NCI-H748 treated with DMSO at 0.1 percent for 48 hours (cell line): Measurements from ENCODE around the gene KCNA3.

Experiments
- DNase-seq: peaks from one replicate; lab custom pipeline; 2025; lab: John Stamatoyannopoulos, UW

The KCNA3 gene

GRCh38 chr1:110674337-110675059 is at the start of gene KCNA3:
KCNA3 (minus strand) TSS chr1:110674940; CDS start chr1:110674809, 131 bp downstream.
- DNase-seq = peak; percentile 44

- DNase-seq = no peak
Measured at GRCh38 chr1:110722807-110723206, 48.1 kb upstream of the KCNA3 start.

GRCh38 chr1:110719908-110720307 is 45.2 kb upstream of the KCNA3 start:
- no peak for DNase-seq

GRCh38 chr1:110718452-110718851 is 43.7 kb upstream of the KCNA3 start:
- no peak for DNase-seq

GRCh38 chr1:110717179-110717578 is 42.4 kb upstream of the KCNA3 start:
- no peak for DNase-seq

- no peak for DNase-seq
Measured at GRCh38 chr1:110714374-110714995, 39.7 kb upstream of the KCNA3 start.

- no peak for DNase-seq
Measured at GRCh38 chr1:110713221-110713620, 38.5 kb upstream of the KCNA3 start.

- no peak for DNase-seq
Measured at GRCh38 chr1:110710314-110710713, 35.6 kb upstream of the KCNA3 start.

- DNase-seq = no peak
Measured at GRCh38 chr1:110708974-110709440, 34.3 kb upstream of the KCNA3 start.

GRCh38 chr1:110707232-110707631 is 32.5 kb upstream of the KCNA3 start:
- DNase-seq = no peak

GRCh38 chr1:110706621-110707020 is 31.9 kb upstream of the KCNA3 start:
- no peak for DNase-seq

GRCh38 chr1:110702260-110702659 is 27.5 kb upstream of the KCNA3 start:
- no peak for DNase-seq

GRCh38 chr1:110700767-110701166 is 26.0 kb upstream of the KCNA3 start:
- DNase-seq = no peak

- DNase-seq = no peak
Measured at GRCh38 chr1:110697606-110698005, 22.9 kb upstream of the KCNA3 start.

- DNase-seq = no peak
Measured at GRCh38 chr1:110696818-110697217, 22.1 kb upstream of the KCNA3 start.

GRCh38 chr1:110690709-110691365 is 16.1 kb upstream of the KCNA3 start:
- no peak for DNase-seq

GRCh38 chr1:110689868-110690267 is 15.1 kb upstream of the KCNA3 start:
- no peak for DNase-seq

GRCh38 chr1:110688514-110688913 is 13.8 kb upstream of the KCNA3 start:
- DNase-seq = no peak

- no peak for DNase-seq
Measured at GRCh38 chr1:110687250-110687649, 12.5 kb upstream of the KCNA3 start.

GRCh38 chr1:110686188-110686587 is 11.4 kb upstream of the KCNA3 start:
- DNase-seq = no peak

GRCh38 chr1:110684491-110684890 is 9.8 kb upstream of the KCNA3 start:
- no peak for DNase-seq

GRCh38 chr1:110682898-110683297 is 8.2 kb upstream of the KCNA3 start:
- peak; percentile 22 for DNase-seq
